Endodermal cell (in vitro differentiated cells): ENCODE results near the gene FCF1. TPM values are rescaled to one million over a fixed set of nuclear protein-coding genes. Genes with fewer than 3 reads are reported as not detected.

Experiments
- DNase-seq: peaks from one replicate; pipeline ENCODE4 v3.0.0-alpha.2; 2017
- H3K27ac ChIP-seq: 2 replicates; pipeline ENCODE4 v1.5.1; 2013; ENCODE audit warnings: mild to moderate bottlenecking, low read depth, low read length, moderate library complexity
- H3K27me3 ChIP-seq: 2 replicates; pipeline ENCODE4 v1.6.1; 2013; ENCODE audit warnings: mild to moderate bottlenecking, low read length, moderate library complexity; ENCODE audit not compliant: insufficient read depth, control insufficient read depth, poor library complexity, severe bottlenecking
- H3K36me3 ChIP-seq: 2 replicates; pipeline ENCODE4 v1.7.0; 2013; ENCODE audit warnings: mild to moderate bottlenecking, low read length, moderate library complexity; ENCODE audit not compliant: control insufficient read depth, insufficient read depth
- H3K4me1 ChIP-seq: one replicate; pipeline ENCODE4 v1.7.0; 2013; ENCODE audit warnings: low read length; ENCODE audit not compliant: control insufficient read depth, insufficient read depth
- H3K4me3 ChIP-seq: 2 replicates; pipeline ENCODE4 v1.5.1; 2013; ENCODE audit warnings: mild to moderate bottlenecking, low read length, moderate library complexity
- H3K9ac ChIP-seq: 2 replicates; pipeline ENCODE4 v1.6.1; 2013; ENCODE audit warnings: mild to moderate bottlenecking, low read length, moderate library complexity; ENCODE audit not compliant: poor library complexity, severe bottlenecking; ENCODE audit errors: extremely low read depth
- H3K9me3 ChIP-seq: 2 replicates; pipeline ENCODE4 v1.6.1; 2013; ENCODE audit warnings: mild to moderate bottlenecking, low read length, moderate library complexity; ENCODE audit not compliant: control insufficient read depth
- H3K27ac Mint-ChIP-seq: 2 replicates; pipeline ENCODE4 v1.8.0; 2020; ENCODE audit warnings: mixed read lengths
- H3K27me3 Mint-ChIP-seq: 2 replicates; pipeline ENCODE4 v1.8.0; 2021; ENCODE audit warnings: mild to moderate bottlenecking, mixed read lengths; ENCODE audit not compliant: insufficient read depth
- H3K36me3 Mint-ChIP-seq: 2 replicates; pipeline ENCODE4 v1.8.0; 2020; ENCODE audit warnings: low read depth, mixed read lengths
- H3K4me1 Mint-ChIP-seq: 2 replicates; pipeline ENCODE4 v1.8.0; 2020; ENCODE audit warnings: mixed read lengths
- H3K4me3 Mint-ChIP-seq: 2 replicates; pipeline ENCODE4 v1.8.0; 2020; ENCODE audit warnings: mild to moderate bottlenecking, moderate library complexity, mixed read lengths
- H3K9me3 Mint-ChIP-seq: 2 replicates; pipeline ENCODE4 v1.8.0; 2020; ENCODE audit warnings: mild to moderate bottlenecking, mixed read lengths
- CTCF ChIP-seq: fragments of 200-600 bp; sonication (generic); conservative IDR thresholded peaks from 2 replicates; pipeline ENCODE4 v1.5.0; 2021; ENCODE audit warnings: antibody characterized with exemption, mild to moderate bottlenecking
- WGBS, 2 experiments: methylation state at CpG; one replicate each; pipeline versions ENCODE4 v1.1.5 to v1.1.7; 2013; ENCODE audit warnings: missing lambda C conversion rate in 2 of 2, mixed read lengths in 1 of 2; ENCODE audit not compliant: insufficient coverage in 1 of 2, insufficient read length in 1 of 2; 5-methylcytosine and 5-hydroxymethylcytosine counted together
- total RNA-seq, 2 donors: library from RNA; stranded (reverse); fragmentation: NEBNext Ultra II Directional in 1 of 2; extraction: Animal tissue kit (Norgen Biotek cat#: 25700) in 1 of 2; gene quantifications; 2 replicates in 1 of 2; 3 replicates in 1 of 2; pipeline ENCODE4 v1.2.1, GENCODE V29; 2021

Gene FCF1
- total RNA-seq, 2 donors from 2014 or later: 68.4 to 71.3 TPM

- no peak for TF ChIP-seq CTCF
These were observed 71.7 kb downstream of the FCF1 start for GRCh38 chr14:74784634-74785033.

DNA sequence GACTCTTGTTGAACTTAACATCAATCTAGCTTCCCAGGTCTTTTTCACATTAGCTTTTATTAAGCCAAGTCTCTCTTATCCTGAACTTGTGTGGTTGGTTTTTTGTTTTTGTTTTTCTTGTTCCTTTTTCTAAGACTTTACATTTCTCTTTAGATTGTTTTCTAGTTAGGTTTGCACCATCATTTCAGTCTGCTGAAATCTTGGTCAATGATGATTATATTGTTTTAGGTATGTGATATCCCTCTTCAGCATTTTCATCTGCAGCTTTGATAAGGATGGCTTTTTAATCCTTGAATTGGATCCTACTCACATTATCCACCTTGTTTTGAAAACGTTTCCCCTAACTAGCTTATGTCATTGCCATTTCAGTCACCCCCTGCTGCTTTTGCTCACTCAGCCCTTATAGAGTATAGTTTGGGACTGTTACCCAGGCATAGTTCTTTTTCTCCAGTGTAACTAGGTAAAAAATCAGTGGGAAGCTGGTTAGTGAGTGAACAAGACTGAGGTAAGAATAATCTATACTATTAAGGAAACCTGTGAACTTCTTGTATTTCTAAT is 72.2 kb downstream of the FCF1 start:
- H3K27ac Mint-ChIP-seq: no peak overlapping the region
- Histone ChIP-seq H3K9ac (no peak overlapping the region), H3K27me3 (no peaks in the 10 kb centered on the region), H3K4me3 (no peak overlapping the region), H3K27ac (no peak overlapping the region), H3K36me3 (peaks cover 75% of the 10 kb centered on the region), H3K4me1 (peaks cover 12% of the 10 kb centered on the region), H3K9me3 (no peaks in the 10 kb centered on the region)
- no peak overlapping the region for H3K4me3 Mint-ChIP-seq
- no peak for DNase-seq
- no peak for TF ChIP-seq CTCF
- H3K36me3 Mint-ChIP-seq: peaks cover 69% of the 10 kb centered on the region
- WGBS, 2 experiments: 50% methylated on average over 1 of the region's 1 CpG; no CpG with 5 or more reads in 1 of the 2 experiments
- peaks cover 3% of the 10 kb centered on the region for H3K9me3 Mint-ChIP-seq
- no peaks in the 10 kb centered on the region for H3K27me3 Mint-ChIP-seq
- peaks cover 21% of the 10 kb centered on the region for H3K4me1 Mint-ChIP-seq

More at GRCh38 chr14:74784634-74785033, 71.7 kb downstream of the FCF1 start:
- H3K9ac ChIP-seq: no peak overlapping the region
- H3K27me3 Mint-ChIP-seq: no peaks in the 10 kb centered on the region
- no peak overlapping the region for H3K27ac ChIP-seq
- H3K9me3 Mint-ChIP-seq: peaks cover 3% of the 10 kb centered on the region
- no peaks in the 10 kb centered on the region for H3K9me3 ChIP-seq
- H3K27ac Mint-ChIP-seq: no peak overlapping the region
- peaks cover 13% of the 10 kb centered on the region for H3K4me1 ChIP-seq
- no peak for DNase-seq
- H3K27me3 ChIP-seq: no peaks in the 10 kb centered on the region
- peaks cover 21% of the 10 kb centered on the region for H3K4me1 Mint-ChIP-seq
- peaks cover 79% of the 10 kb centered on the region for H3K36me3 ChIP-seq
- H3K4me3 Mint-ChIP-seq: no peak overlapping the region
- H3K4me3 ChIP-seq: no peak overlapping the region
- peaks cover 71% of the 10 kb centered on the region for H3K36me3 Mint-ChIP-seq

GRCh38 chr14:74786796-74787315 is 73.9 kb downstream of the FCF1 start:
- Mint-ChIP-seq H3K9me3 (peaks cover 3% of the 10 kb centered on the region), H3K27me3 (no peaks in the 10 kb centered on the region), H3K27ac (no peak overlapping the region), H3K4me1 (peaks cover 28% of the 10 kb centered on the region), H3K4me3 (no peak overlapping the region), H3K36me3 (peaks cover 54% of the 10 kb centered on the region)
- Histone ChIP-seq H3K27me3 (no peaks in the 10 kb centered on the region), H3K27ac (no peak overlapping the region), H3K36me3 (peaks cover 58% of the 10 kb centered on the region), H3K4me1 (peaks cover 11% of the 10 kb centered on the region), H3K9ac (no peak overlapping the region), H3K4me3 (no peak overlapping the region), H3K9me3 (no peaks in the 10 kb centered on the region)
- 82 to 100% methylated on average over 2 of the region's 2 CpGs for WGBS, 2 experiments
- no peak for DNase-seq
- peak; percentile 36 for TF ChIP-seq CTCF

Other genes with a start within 250 kb of the FCF1 start
- gene NPC2, start 219.8 kb upstream of the FCF1 start, total RNA-seq: 100 to 1,000 TPM; 279 to 462 TPM
- 10 to 100 TPM; 40.5 to 58.1 TPM for gene ISCA2, start 219.4 kb upstream of the FCF1 start, total RNA-seq
- gene LTBP2, start 100.9 kb upstream of the FCF1 start, total RNA-seq: 1 to 10 TPM; 1.7 to 2.9 TPM
- 10 to 100 TPM; 36.5 to 39.0 TPM for gene AREL1, start 64 bp upstream of the FCF1 start, total RNA-seq
- 10 to 100 TPM; 75.2 to 76.2 TPM for gene YLPM1, start 50.2 kb downstream of the FCF1 start, total RNA-seq
- gene PROX2, start 163.0 kb downstream of the FCF1 start, total RNA-seq: not detected
- gene DLST, start 168.8 kb downstream of the FCF1 start, total RNA-seq: 100 to 1,000 TPM; 119 to 126 TPM
- gene RPS6KL1, start 210.1 kb downstream of the FCF1 start, total RNA-seq: 10 to 100 TPM in 1 of 2 donors, 1 to 10 TPM in 1; 4.4 to 10.4 TPM
- gene PGF, start 242.5 kb downstream of the FCF1 start, total RNA-seq: 1 to 10 TPM; 5.0 to 7.6 TPM